Keratinocyte (primary cell): Measurements from ENCODE around the gene FAM199X. TPM values are rescaled to one million over a fixed set of nuclear protein-coding genes. Genes with fewer than 3 reads are reported as not detected.

Source experiments
- DNase-seq: peaks from one replicate; pipeline ENCODE4 v3.0.0-alpha.2; 2011; ENCODE audit warnings: low read depth, missing footprints, low spot score
- FAIRE-seq: peaks from 2 replicates; lab custom pipeline; 2011; peaks lifted over from hg19 to GRCh38; lab: Jason Lieb, UNC
- H2AFZ ChIP-seq: 2 replicates; pipeline ENCODE4 v1.6.0; 2012; ENCODE audit warnings: low read length, control low read depth, inconsistent platforms; ENCODE audit not compliant: control insufficient read depth
- H3K27ac ChIP-seq: 2 replicates; pipeline ENCODE4 v1.5.1; 2011; ENCODE audit warnings: low read length; ENCODE audit not compliant: control insufficient read depth, insufficient read depth
- H3K27me3 ChIP-seq: 3 replicates; pipeline ENCODE4 v1.6.0; 2011; ENCODE audit warnings: low read length; ENCODE audit not compliant: control insufficient read depth, insufficient read depth; ENCODE audit errors: extremely low read depth
- H3K36me3 ChIP-seq, 2 experiments: 2 replicates in 1 of 2; 3 replicates in 1 of 2; pipeline ENCODE4 v1.5.1; 2011; ENCODE audit warnings: low read length in 2 of 2, mild to moderate bottlenecking in 1 of 2; ENCODE audit not compliant: control insufficient read depth in 2 of 2, insufficient read depth in 2 of 2; ENCODE audit errors: extremely low read depth in 1 of 2
- H3K4me1 ChIP-seq: 3 replicates; pipeline ENCODE4 v1.5.1; 2011; ENCODE audit warnings: low read length; ENCODE audit not compliant: control insufficient read depth, insufficient read depth; ENCODE audit errors: extremely low read depth
- H3K4me2 ChIP-seq: 3 replicates; pipeline ENCODE4 v1.6.0; 2011; ENCODE audit warnings: low read depth, low read length; ENCODE audit not compliant: control insufficient read depth, insufficient read depth; ENCODE audit errors: extremely low read depth
- H3K4me3 ChIP-seq, 3 experiments: fragments of 200-600 bp in 1 of 3; sonication (generic) in 1 of 3; 2 replicates in 2 of 3; 3 replicates in 1 of 3; pipeline ENCODE4 v1.5.1; 2011 to 2016; ENCODE audit warnings: low read length in 3 of 3, mild to moderate bottlenecking in 3 of 3, control low read depth in 2 of 3, inconsistent platforms in 1 of 3, low read depth in 1 of 3, mixed read lengths in 1 of 3, mixed run types in 1 of 3, moderate library complexity in 1 of 3; ENCODE audit not compliant: control insufficient read depth in 2 of 3, insufficient read depth in 2 of 3; ENCODE audit errors: extremely low read depth in 1 of 3
- H3K79me2 ChIP-seq: 2 replicates; pipeline ENCODE4 v1.6.0; 2012; ENCODE audit warnings: low read length; ENCODE audit not compliant: control insufficient read depth, insufficient read depth
- H3K9ac ChIP-seq: 3 replicates; pipeline ENCODE4 v1.6.0; 2011; ENCODE audit warnings: low read length; ENCODE audit not compliant: control insufficient read depth, insufficient read depth; ENCODE audit errors: extremely low read depth
- H3K9me1 ChIP-seq: 3 replicates; pipeline ENCODE4 v1.6.0; 2011; ENCODE audit warnings: low read length; ENCODE audit not compliant: control insufficient read depth, insufficient read depth; ENCODE audit errors: extremely low read depth
- H3K9me3 ChIP-seq: 2 replicates; pipeline ENCODE4 v1.5.1; 2012; ENCODE audit warnings: low read depth, low read length; ENCODE audit not compliant: control insufficient read depth
- H4K20me1 ChIP-seq: 3 replicates; pipeline ENCODE4 v1.6.0; 2011; ENCODE audit warnings: low read length; ENCODE audit not compliant: control insufficient read depth, insufficient read depth; ENCODE audit errors: extremely low read depth
- EZH2 ChIP-seq: IDR thresholded peaks from one replicate; pipeline ENCODE4 v1.6.1; 2012; ENCODE audit warnings: inconsistent platforms, mild to moderate bottlenecking, low read length, moderate library complexity
- dilution Hi-C: fragments of 300-500 bp; cut with MboI; formaldehyde crosslinking; loops from one replicate; pipeline ENCODE4 v1.7.0; 2020; ENCODE audit warnings: low sequenced_read_pairs; ENCODE audit not compliant: extremely low pct_ligation_motif_present
- polyA plus RNA-seq, 5 experiments: library from polyadenylated mRNA; depleted of rRNA in 3 of 5; stranded (reverse) in 3 of 5; stranded (forward) in 1 of 5; unstranded in 1 of 5; fragments of >200 nt; gene quantifications; 1 replicate in 1 of 5; 2 replicates in 3 of 5; 3 replicates in 1 of 5; pipeline versions ENCODE4 v1.2.1 to v1.2.3, GENCODE V29; 2011 to 2012; ENCODE audit warnings: missing spikeins in 2 of 5, low read depth in 1 of 5, low replicate concordance in 1 of 5
- TF ChIP-seq, protein P1 (sequence below), 3 experiments: IDR thresholded peaks in 1 of 3; conservative IDR thresholded peaks in 1 of 3; optimal IDR thresholded peaks in 1 of 3; 2 replicates in 2 of 3; 3 replicates in 1 of 3; pipeline versions ENCODE3 to v1.5.1; 2011; ENCODE audit warnings: low read length in 3 of 3, mild to moderate bottlenecking in 3 of 3, moderate library complexity in 2 of 3, control low read depth in 1 of 3, inconsistent platforms in 1 of 3; ENCODE audit not compliant: insufficient read depth in 2 of 3; ENCODE audit errors: extremely low read depth in 1 of 3

The FAM199X gene
- polyA plus RNA-seq, 1 donor (not counting 4 experiments of a cell fraction or from before 2014, with no cell fraction given), result 16.1 TPM

- H3K27me3 ChIP-seq, result no peaks in the 10 kb centered on the region
Observed at GRCh38 chrX:104134583-104135261, 31.5 kb upstream of the FAM199X start.

GRCh38 chrX:104135677-104136076 is 30.6 kb upstream of the FAM199X start:
- Histone ChIP-seq H3K27me3 (no peaks in the 10 kb centered on the region), H2AFZ (no peak overlapping the region), H3K79me2 (no peaks in the 10 kb centered on the region), H3K4me3 (no peak overlapping the region), H3K9ac (no peak overlapping the region), H3K4me1 (no peaks in the 10 kb centered on the region), H3K9me3 (no peaks in the 10 kb centered on the region), H3K9me1 (no peaks in the 10 kb centered on the region), H3K27ac (no peak overlapping the region), H4K20me1 (no peaks in the 10 kb centered on the region), H3K4me2 (no peak overlapping the region), H3K36me3 (no peaks in the 10 kb centered on the region)
- dilution Hi-C loops, result no loop called here
- DNase-seq, result no peak
- TF ChIP-seq, protein P1, sequence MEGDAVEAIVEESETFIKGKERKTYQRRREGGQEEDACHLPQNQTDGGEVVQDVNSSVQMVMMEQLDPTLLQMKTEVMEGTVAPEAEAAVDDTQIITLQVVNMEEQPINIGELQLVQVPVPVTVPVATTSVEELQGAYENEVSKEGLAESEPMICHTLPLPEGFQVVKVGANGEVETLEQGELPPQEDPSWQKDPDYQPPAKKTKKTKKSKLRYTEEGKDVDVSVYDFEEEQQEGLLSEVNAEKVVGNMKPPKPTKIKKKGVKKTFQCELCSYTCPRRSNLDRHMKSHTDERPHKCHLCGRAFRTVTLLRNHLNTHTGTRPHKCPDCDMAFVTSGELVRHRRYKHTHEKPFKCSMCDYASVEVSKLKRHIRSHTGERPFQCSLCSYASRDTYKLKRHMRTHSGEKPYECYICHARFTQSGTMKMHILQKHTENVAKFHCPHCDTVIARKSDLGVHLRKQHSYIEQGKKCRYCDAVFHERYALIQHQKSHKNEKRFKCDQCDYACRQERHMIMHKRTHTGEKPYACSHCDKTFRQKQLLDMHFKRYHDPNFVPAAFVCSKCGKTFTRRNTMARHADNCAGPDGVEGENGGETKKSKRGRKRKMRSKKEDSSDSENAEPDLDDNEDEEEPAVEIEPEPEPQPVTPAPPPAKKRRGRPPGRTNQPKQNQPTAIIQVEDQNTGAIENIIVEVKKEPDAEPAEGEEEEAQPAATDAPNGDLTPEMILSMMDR (optimal IDR thresholded peaks at IDR 0.05 in 1 of 3, IDR thresholded peaks at IDR 0.05 in 1 of 3, conservative IDR thresholded peaks at IDR 0.05 in 1 of 3; ENCODE audit: extremely low read depth in 1 of 3, insufficient read depth in 2 of 3, low read length in 3 of 3), result no peak
- FAIRE-seq, result no peak

More at GRCh38 chrX:104134583-104135261, 31.5 kb upstream of the FAM199X start:
- FAIRE-seq (no peak), DNase-seq (no peak)
- Histone ChIP-seq H3K9me3 (no peaks in the 10 kb centered on the region), H3K9ac (no peak overlapping the region), H3K4me2 (no peak overlapping the region), H2AFZ (no peak overlapping the region), H3K4me1 (no peaks in the 10 kb centered on the region), H3K9me1 (no peaks in the 10 kb centered on the region), H3K4me3 (no peak overlapping the region), H4K20me1 (no peaks in the 10 kb centered on the region), H3K79me2 (no peaks in the 10 kb centered on the region), H3K36me3 (no peaks in the 10 kb centered on the region), H3K27ac (no peak overlapping the region)
- TF ChIP-seq, protein P1 (optimal IDR thresholded peaks at IDR 0.05 in 1 of 3, IDR thresholded peaks at IDR 0.05 in 1 of 3, conservative IDR thresholded peaks at IDR 0.05 in 1 of 3; ENCODE audit: extremely low read depth in 1 of 3, insufficient read depth in 2 of 3, low read length in 3 of 3), result no peak
- TF ChIP-seq EZH2, result no peak
- dilution Hi-C loops, result no loop called here
